Natural killer cell (primary cell): ENCODE results near the gene LARGE1. TPM values are rescaled to one million over a fixed set of nuclear protein-coding genes. Genes with fewer than 3 reads are reported as not detected.

Source experiments
- ATAC-seq, 3 donors: fragments of 150-1000 bp in 2 of 3; fragments of 200-7000 bp in 1 of 3; cut with Tn5 transposase; 1 replicate in 1 of 3; 2 replicates in 2 of 3; pipeline ENCODE4 v1.10.0; 2021; ENCODE audit warnings: mild to moderate bottlenecking in 2 of 3, moderate library complexity in 2 of 3
- DNase-seq, 2 donors: peaks; one replicate each; pipeline versions ENCODE4 v3.0.0 to v3.0.0-alpha.2; 2013 to 2021; ENCODE audit warnings: mixed read lengths in 1 of 2
- H3K27ac ChIP-seq: one replicate; pipeline ENCODE4 v1.5.1; 2013; ENCODE audit warnings: mild to moderate bottlenecking, low read length
- H3K27me3 ChIP-seq: one replicate; pipeline ENCODE4 v1.6.1; 2013; ENCODE audit warnings: low read length; ENCODE audit not compliant: control insufficient read depth, insufficient read depth
- H3K36me3 ChIP-seq: one replicate; pipeline ENCODE4 v1.6.1; 2013; ENCODE audit warnings: low read length; ENCODE audit not compliant: control insufficient read depth, insufficient read depth
- H3K4me1 ChIP-seq: one replicate; pipeline ENCODE4 v1.6.1; 2013; ENCODE audit warnings: low read length; ENCODE audit not compliant: control insufficient read depth, insufficient read depth
- H3K4me3 ChIP-seq: one replicate; pipeline ENCODE4 v1.5.1; 2013; ENCODE audit warnings: low read length
- H3K9me3 ChIP-seq: one replicate; pipeline ENCODE4 v1.6.1; 2013; ENCODE audit warnings: low read length; ENCODE audit not compliant: control insufficient read depth, insufficient read depth
- H3K27ac Mint-ChIP-seq, 2 donors: one replicate each; pipeline ENCODE4 v1.8.0; 2022; ENCODE audit warnings: mild to moderate bottlenecking in 2 of 2, mixed read lengths in 2 of 2, moderate library complexity in 1 of 2
- H3K27me3 Mint-ChIP-seq, 2 donors: one replicate each; pipeline ENCODE4 v1.8.0; 2022; ENCODE audit warnings: low read depth in 2 of 2, mixed read lengths in 2 of 2
- H3K36me3 Mint-ChIP-seq: one replicate; pipeline ENCODE4 v1.8.0; 2022; ENCODE audit warnings: mixed read lengths
- H3K4me1 Mint-ChIP-seq, 2 donors: one replicate each; pipeline ENCODE4 v1.8.0; 2022; ENCODE audit warnings: mixed read lengths in 2 of 2
- H3K4me3 Mint-ChIP-seq: one replicate; pipeline ENCODE4 v1.8.0; 2022; ENCODE audit warnings: mild to moderate bottlenecking, moderate library complexity, mixed read lengths
- H3K9me3 Mint-ChIP-seq, 2 donors: one replicate each; pipeline ENCODE4 v1.8.0; 2022; ENCODE audit warnings: mixed read lengths in 2 of 2
- CTCF ChIP-seq: fragments of 200-600 bp; IDR thresholded peaks from one replicate; pipeline ENCODE4 v1.8.0; 2022; ENCODE audit warnings: antibody characterized with exemption
- WGBS: methylation state at CpG from one replicate; pipeline ENCODE4 v1.1.7; 2013; ENCODE audit warnings: missing lambda C conversion rate; ENCODE audit not compliant: insufficient coverage; 5-methylcytosine and 5-hydroxymethylcytosine counted together
- intact Hi-C: fragments of 100-400 bp; cut with micrococcal nuclease; formaldehyde crosslinking; loops from one replicate; pipeline ENCODE4 v1.14.2; 2022
- total RNA-seq, 4 donors: library from RNA; stranded (reverse); fragments of 120-200 nt in 1 of 4; gene quantifications; one replicate each; pipeline versions ENCODE4 v1.2.3 to v1.2.4, GENCODE V29; 2013 to 2022

The LARGE1 gene
- total RNA-seq, 3 donors from 2014 or later (not counting 1 experiment from before 2014, with no cell fraction given), result 2.6 to 11.6 (median 4.1) TPM

DNA sequence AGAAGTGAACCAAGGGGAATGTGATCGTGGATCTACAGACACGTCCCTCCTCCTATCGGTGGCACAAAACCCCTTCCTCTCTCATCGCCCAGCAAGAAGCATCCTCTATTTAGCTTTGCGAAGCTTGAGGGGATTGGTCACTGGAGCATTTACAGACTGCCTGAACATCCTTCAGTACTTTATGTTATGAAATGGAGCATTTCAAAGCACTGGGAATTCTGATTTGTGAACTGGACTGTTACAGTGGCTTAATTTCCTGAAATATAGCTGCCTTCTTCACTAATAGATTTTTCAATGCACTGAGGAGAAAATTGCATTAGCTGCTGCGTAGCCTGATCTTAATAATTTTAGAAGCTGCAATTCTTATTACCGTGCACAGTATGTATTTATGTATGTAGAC is 344.5 kb downstream of the LARGE1 start:
- Mint-ChIP-seq H3K27ac (no peak overlapping the region), H3K27me3 (no peaks in the 10 kb centered on the region), H3K4me1 (no peaks in the 10 kb centered on the region), H3K4me3 (no peak overlapping the region), H3K36me3 (no peaks in the 10 kb centered on the region), H3K9me3 (no peaks in the 10 kb centered on the region)
- DNase-seq (no peak), ATAC-seq (no peak)
- WGBS, result 87% methylated on average over 7 of the region's 7 CpGs
- no peak overlapping the region for H3K27ac ChIP-seq
- H3K4me3 ChIP-seq, result no peak overlapping the region
- no peaks in the 10 kb centered on the region for H3K27me3 ChIP-seq
- no peak for TF ChIP-seq CTCF
- H3K4me1 ChIP-seq, result peaks cover 8% of the 10 kb centered on the region
- no peaks in the 10 kb centered on the region for H3K9me3 ChIP-seq
- intact Hi-C loops, result no loop called here
- H3K36me3 ChIP-seq, result no peaks in the 10 kb centered on the region

DNA sequence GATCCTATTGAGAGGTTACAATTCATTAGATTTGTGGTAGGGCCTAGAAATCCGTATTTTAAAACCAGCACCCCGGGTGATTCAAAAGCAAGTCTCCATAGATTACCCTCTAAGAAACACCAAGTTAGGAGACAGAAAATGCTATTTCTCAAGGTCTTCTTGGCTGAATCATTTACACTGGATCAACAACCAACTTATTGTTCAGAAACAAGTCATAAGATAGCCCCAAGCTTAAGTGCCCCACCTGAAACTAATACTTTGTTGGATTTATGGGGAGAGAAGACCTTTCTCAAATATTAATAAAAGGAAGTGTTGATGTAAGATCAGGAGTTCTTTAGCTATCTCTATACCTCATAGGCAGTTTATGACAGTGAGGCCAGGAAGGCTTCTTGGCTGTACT is 345.2 kb downstream of the LARGE1 start:
- DNase-seq, result no peak
- H3K27ac Mint-ChIP-seq, result no peak overlapping the region
- ATAC-seq, result no peak
- no peak overlapping the region for H3K27ac ChIP-seq
- no peak overlapping the region for H3K4me3 Mint-ChIP-seq
- no peaks in the 10 kb centered on the region for H3K36me3 Mint-ChIP-seq
- WGBS, result 93% methylated on average over 2 of the region's 2 CpGs
- H3K9me3 Mint-ChIP-seq, result no peaks in the 10 kb centered on the region
- H3K27me3 Mint-ChIP-seq, result no peaks in the 10 kb centered on the region
- intact Hi-C loops, result no loop called here
- H3K4me3 ChIP-seq, result no peak overlapping the region
- H3K9me3 ChIP-seq, result no peaks in the 10 kb centered on the region
- peaks cover 15% of the 10 kb centered on the region for H3K4me1 ChIP-seq
- TF ChIP-seq CTCF, result no peak
- H3K36me3 ChIP-seq, result no peaks in the 10 kb centered on the region
- H3K27me3 ChIP-seq, result no peaks in the 10 kb centered on the region
- no peaks in the 10 kb centered on the region for H3K4me1 Mint-ChIP-seq

- TF ChIP-seq CTCF, result no peak
- no peak for ATAC-seq
- peaks cover 22% of the 10 kb centered on the region for H3K4me1 ChIP-seq
- no peaks in the 10 kb centered on the region for H3K36me3 Mint-ChIP-seq
- no peaks in the 10 kb centered on the region for H3K27me3 ChIP-seq
- H3K4me3 ChIP-seq, result no peak overlapping the region
- H3K4me3 Mint-ChIP-seq, result no peak overlapping the region
- H3K9me3 Mint-ChIP-seq, result no peaks in the 10 kb centered on the region
- 81% methylated on average over 4 of the region's 4 CpGs for WGBS
- intact Hi-C loops, result no loop called here
- H3K9me3 ChIP-seq, result no peaks in the 10 kb centered on the region
- no peaks in the 10 kb centered on the region for H3K27me3 Mint-ChIP-seq
- no peak for DNase-seq
- no peak overlapping the region for H3K27ac Mint-ChIP-seq
- H3K27ac ChIP-seq, result no peak overlapping the region
- peaks cover 0 to 5% of the 10 kb centered on the region in 2 donors for H3K4me1 Mint-ChIP-seq
- no peaks in the 10 kb centered on the region for H3K36me3 ChIP-seq
Observed at GRCh38 chr22:33573479-33573878, 346.8 kb downstream of the LARGE1 start.

GRCh38 chr22:33572086-33572485 is 348.2 kb downstream of the LARGE1 start:
- Mint-ChIP-seq H3K27me3 (no peaks in the 10 kb centered on the region), H3K27ac (no peak overlapping the region), H3K36me3 (no peaks in the 10 kb centered on the region), H3K4me1 (peaks cover 4 to 12% of the 10 kb centered on the region in 2 donors), H3K4me3 (no peak overlapping the region), H3K9me3 (no peaks in the 10 kb centered on the region)
- WGBS, result 82% methylated on average over 3 of the region's 3 CpGs
- Histone ChIP-seq H3K4me1 (peaks cover 35% of the 10 kb centered on the region), H3K36me3 (no peaks in the 10 kb centered on the region), H3K27me3 (no peaks in the 10 kb centered on the region), H3K4me3 (no peak overlapping the region), H3K27ac (no peak overlapping the region), H3K9me3 (no peaks in the 10 kb centered on the region)
- DNase-seq (no peak), ATAC-seq (no peak)
- TF ChIP-seq CTCF, result no peak
- intact Hi-C loops, result no loop called here
